ENCODE measurements around the gene WIZ. TPM values are rescaled to one million over a fixed set of nuclear protein-coding genes. Genes with fewer than 3 reads are reported as not detected.

Gene WIZ
- total RNA-seq, 1 experiment from 2014 or later: 72.3 TPM

DNA sequence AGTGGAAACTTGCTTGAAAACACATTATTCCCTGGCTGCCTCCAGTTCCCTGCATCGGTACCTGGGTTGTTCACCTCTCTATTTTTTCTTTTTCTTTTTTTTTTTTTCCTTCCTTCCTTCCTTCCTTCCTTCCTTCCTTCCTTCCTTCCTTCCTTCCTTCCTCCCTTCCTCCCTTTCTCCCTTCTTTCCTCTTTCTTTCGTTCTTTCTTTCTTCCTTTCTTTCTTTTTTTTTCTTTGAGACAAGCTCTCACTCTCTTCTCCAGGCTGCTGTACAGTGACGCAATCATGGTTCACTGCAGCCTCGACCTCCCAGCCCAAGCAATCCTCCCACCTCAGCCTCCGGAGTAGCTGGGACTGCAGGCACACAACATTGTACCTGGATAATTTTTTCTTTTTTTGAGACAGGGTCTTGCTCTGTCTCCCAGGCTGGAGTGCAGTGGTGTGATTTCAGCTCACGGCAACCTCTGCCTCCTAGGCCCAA, 18.0 kb upstream of the WIZ start:
- no peak for DNase-seq (ENCODE audit: low spot score)
- Histone ChIP-seq H3K27me3 (replicated peaks; ENCODE audit: insufficient read depth, low read depth, low read length, poor library complexity) (no peaks in the 10 kb centered on the region), H3K9me3 (ENCODE audit: low read depth, low read length, poor library complexity, severe bottlenecking) (no peaks in the 10 kb centered on the region), H3K4me1 (ENCODE audit: insufficient read depth, low read length, poor library complexity, severe bottlenecking) (peaks cover 14% of the 10 kb centered on the region), H3K27ac (ENCODE audit: low read depth, low read length, poor library complexity, severe bottlenecking) (peak overlapping the region; percentile 79), H3K36me3 (ENCODE audit: insufficient read depth, low read length, poor library complexity, severe bottlenecking) (no peaks in the 10 kb centered on the region), H3K4me3 (ENCODE audit: low read depth, low read length, poor library complexity, severe bottlenecking) (no peak overlapping the region)
- intact Hi-C loops (cut with micrococcal nuclease; ENCODE audit: unreplicated experiment): no loop called here
- ChIA-PET CTCF (interaction anchor here (0.6 kb wide), 2 partner anchors 246 to 1347 kb away, joined by 3 to 8 read pairs; no protein-coding TSS in a partner anchor), POLR2A (ENCODE audit: low non-redundant PET) (no interaction called here)
- TF ChIP-seq, protein P1, sequence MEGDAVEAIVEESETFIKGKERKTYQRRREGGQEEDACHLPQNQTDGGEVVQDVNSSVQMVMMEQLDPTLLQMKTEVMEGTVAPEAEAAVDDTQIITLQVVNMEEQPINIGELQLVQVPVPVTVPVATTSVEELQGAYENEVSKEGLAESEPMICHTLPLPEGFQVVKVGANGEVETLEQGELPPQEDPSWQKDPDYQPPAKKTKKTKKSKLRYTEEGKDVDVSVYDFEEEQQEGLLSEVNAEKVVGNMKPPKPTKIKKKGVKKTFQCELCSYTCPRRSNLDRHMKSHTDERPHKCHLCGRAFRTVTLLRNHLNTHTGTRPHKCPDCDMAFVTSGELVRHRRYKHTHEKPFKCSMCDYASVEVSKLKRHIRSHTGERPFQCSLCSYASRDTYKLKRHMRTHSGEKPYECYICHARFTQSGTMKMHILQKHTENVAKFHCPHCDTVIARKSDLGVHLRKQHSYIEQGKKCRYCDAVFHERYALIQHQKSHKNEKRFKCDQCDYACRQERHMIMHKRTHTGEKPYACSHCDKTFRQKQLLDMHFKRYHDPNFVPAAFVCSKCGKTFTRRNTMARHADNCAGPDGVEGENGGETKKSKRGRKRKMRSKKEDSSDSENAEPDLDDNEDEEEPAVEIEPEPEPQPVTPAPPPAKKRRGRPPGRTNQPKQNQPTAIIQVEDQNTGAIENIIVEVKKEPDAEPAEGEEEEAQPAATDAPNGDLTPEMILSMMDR (conservative IDR thresholded peaks at IDR 0.05; ENCODE audit: low read depth, low read length): no peak
- no peak for TF ChIP-seq EZH2 (IDR thresholded peaks at IDR 0.05; ENCODE audit: borderline replicate concordance, low read depth, low read length, poor library complexity, severe bottlenecking)
- no TSS peak for BruUV-seq (replicated peaks)

DNA sequence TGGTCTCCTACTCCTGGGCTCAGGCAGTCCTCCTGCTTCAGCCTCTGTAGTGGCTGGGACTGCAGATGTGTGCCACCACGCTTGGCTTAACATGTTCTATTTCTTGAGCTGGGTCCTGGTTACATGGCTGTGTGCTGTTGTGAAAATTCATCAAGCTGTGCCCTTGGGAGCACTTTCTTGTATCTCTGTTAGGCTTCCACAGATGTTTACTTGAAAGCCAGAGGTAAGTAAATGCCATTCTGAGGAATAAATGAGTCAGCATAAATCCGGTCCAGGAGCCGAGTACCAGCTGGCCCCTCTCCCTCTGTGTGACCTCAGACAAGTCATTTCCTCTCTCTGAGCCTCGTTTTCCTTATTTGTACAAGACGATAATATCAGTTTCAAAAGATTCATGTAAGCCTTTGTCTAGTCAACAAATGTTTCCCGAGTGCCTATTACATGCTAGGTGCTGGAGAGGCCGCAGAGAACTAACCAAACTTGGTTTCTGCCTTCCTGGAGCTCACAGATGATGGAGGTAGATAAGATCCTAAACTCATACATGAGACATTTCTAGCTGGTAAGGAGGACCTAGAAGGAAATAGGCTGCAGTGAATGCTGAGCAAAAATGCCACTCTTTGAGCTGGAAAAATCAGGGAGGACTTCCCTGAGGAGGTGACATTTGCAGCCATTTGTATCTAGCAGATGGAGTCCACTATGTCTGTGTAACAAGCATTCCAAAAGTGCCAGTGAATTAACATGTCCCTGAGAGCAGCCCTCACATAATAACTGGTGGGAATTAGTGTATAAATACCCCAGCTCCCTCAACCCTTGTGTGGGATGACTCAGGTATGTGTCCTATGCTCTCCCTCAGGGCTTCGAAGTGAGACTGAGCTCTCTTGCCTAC, 17.3 kb upstream of the WIZ start:
- Histone ChIP-seq H3K4me1 (ENCODE audit: insufficient read depth, low read length, poor library complexity, severe bottlenecking) (peaks cover 14% of the 10 kb centered on the region), H3K27me3 (replicated peaks; ENCODE audit: insufficient read depth, low read depth, low read length, poor library complexity) (no peaks in the 10 kb centered on the region), H3K27ac (ENCODE audit: low read depth, low read length, poor library complexity, severe bottlenecking) (peak overlapping the region; percentile 32), H3K36me3 (ENCODE audit: insufficient read depth, low read length, poor library complexity, severe bottlenecking) (no peaks in the 10 kb centered on the region), H3K9me3 (ENCODE audit: low read depth, low read length, poor library complexity, severe bottlenecking) (no peaks in the 10 kb centered on the region), H3K4me3 (ENCODE audit: low read depth, low read length, poor library complexity, severe bottlenecking) (no peak overlapping the region)
- POLR2A ChIA-PET (ENCODE audit: low non-redundant PET): interaction anchor here (0.7 kb wide), 1 partner anchor 31 kb away, joined by 3 read pairs; no protein-coding TSS in a partner anchor
- CTCF ChIA-PET: interaction anchor here (0.5 to 0.6 kb wide), 2 partner anchors 43 to 246 kb away, joined by 3 to 7 read pairs; no protein-coding TSS in a partner anchor
- intact Hi-C loops (cut with micrococcal nuclease; ENCODE audit: unreplicated experiment): no loop called here
- DNase-seq (ENCODE audit: low spot score): peak; percentile 72
- no peak for TF ChIP-seq EZH2 (IDR thresholded peaks at IDR 0.05; ENCODE audit: borderline replicate concordance, low read depth, low read length, poor library complexity, severe bottlenecking)
- TF ChIP-seq, protein P1 (conservative IDR thresholded peaks at IDR 0.05; ENCODE audit: low read depth, low read length): no peak
- BruUV-seq (replicated peaks): no TSS peak

DNA sequence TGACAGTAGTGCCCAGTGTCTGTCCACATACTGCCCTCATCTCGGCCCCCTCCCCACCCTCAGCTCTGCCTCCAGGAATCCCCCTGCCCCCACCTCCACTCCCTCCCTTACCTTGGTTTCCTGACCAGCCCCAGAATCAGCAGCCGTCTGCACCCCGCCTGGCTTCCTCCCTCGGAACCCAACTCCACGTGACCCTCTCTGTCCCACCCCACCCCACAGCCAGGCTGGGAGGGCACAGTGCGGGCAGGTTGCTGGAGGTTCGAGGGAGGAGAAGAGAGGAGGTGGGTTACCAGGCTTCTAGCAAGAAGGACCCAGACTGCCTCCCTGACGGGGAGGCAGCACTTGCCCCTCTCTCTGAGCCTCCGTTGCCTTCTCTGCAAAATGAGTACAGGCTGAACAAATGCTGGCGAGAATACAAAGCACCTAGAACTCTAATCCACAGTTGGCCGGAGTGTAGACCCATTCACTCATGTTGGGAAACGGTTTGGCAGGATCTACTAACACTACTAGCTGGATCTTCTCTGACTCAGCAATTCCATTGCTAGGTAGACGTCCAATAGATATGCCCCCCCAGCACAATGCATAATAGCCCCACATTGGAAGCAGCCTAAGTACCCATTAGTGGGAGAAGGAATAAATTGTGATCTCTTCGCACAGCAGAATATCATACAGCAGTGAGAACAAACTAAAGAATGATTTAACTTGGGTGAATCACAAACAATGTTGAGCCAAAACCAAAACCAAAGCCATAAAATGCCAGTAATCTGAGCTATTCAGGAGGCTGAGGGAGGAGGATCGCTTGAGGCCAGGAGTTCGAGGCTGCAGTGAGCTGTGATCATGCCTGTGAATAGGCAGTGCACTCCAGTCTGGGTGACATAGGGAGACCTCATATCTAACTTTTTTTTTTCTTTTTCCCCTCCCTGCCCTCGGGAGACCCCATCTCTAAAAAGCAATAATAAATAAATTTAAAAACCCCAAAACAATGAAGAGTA, 14.9 kb upstream of the WIZ start, which contains the start of gene RASAL3:
TSS of gene RASAL3 (minus strand) at position 151 of the 992 bp plus-strand sequence. CDS start 186 bp downstream, outside the sequence.
- Histone ChIP-seq H3K4me1 (ENCODE audit: insufficient read depth, low read length, poor library complexity, severe bottlenecking) (peaks cover 14% of the 10 kb centered on the region), H3K36me3 (ENCODE audit: insufficient read depth, low read length, poor library complexity, severe bottlenecking) (no peaks in the 10 kb centered on the region), H3K4me3 (ENCODE audit: low read depth, low read length, poor library complexity, severe bottlenecking) (no peak within 1 kb of the TSS), H3K27ac (ENCODE audit: low read depth, low read length, poor library complexity, severe bottlenecking) (peak within 1 kb of the TSS; percentile 13), H3K27me3 (replicated peaks; ENCODE audit: insufficient read depth, low read depth, low read length, poor library complexity) (no peaks in the 10 kb centered on the region), H3K9me3 (ENCODE audit: low read depth, low read length, poor library complexity, severe bottlenecking) (no peaks in the 10 kb centered on the region)
- no TSS peak for BruUV-seq (replicated peaks)
- POLR2A ChIA-PET (ENCODE audit: low non-redundant PET): no interaction called here
- intact Hi-C loops (cut with micrococcal nuclease; ENCODE audit: unreplicated experiment): no loop called here
- CTCF ChIA-PET: no interaction called here
- DNase-seq (ENCODE audit: low spot score): no peak
- TF ChIP-seq EZH2 (IDR thresholded peaks at IDR 0.05; ENCODE audit: borderline replicate concordance, low read depth, low read length, poor library complexity, severe bottlenecking): no peak
- TF ChIP-seq, protein P1 (conservative IDR thresholded peaks at IDR 0.05; ENCODE audit: low read depth, low read length): no peak
